GM23248 (cell line): ENCODE results near the gene SLC39A1.

Experiments used
- EZH2 ChIP-seq: fragments of 200-600 bp; sonication (generic); IDR thresholded peaks from 2 replicates; pipeline ENCODE4 v1.6.1; 2018; ENCODE audit warnings: antibody characterized with exemption, mild to moderate bottlenecking; ENCODE audit not compliant: insufficient read depth, poor library complexity, severe bottlenecking
- EZH2phosphoT487 ChIP-seq: fragments of 200-600 bp; sonication (generic); IDR thresholded peaks from 2 replicates; pipeline ENCODE4 v1.6.1; 2018; ENCODE audit warnings: antibody characterized with exemption, moderate library complexity, mild to moderate bottlenecking, low read depth; ENCODE audit not compliant: insufficient read depth

- TF ChIP-seq EZH2phosphoT487, result no peak
- no peak for TF ChIP-seq EZH2
Measured at GRCh38 chr1:153963850-153964331, 554 bp upstream of the SLC39A1 start.
